Astrocyte (in vitro differentiated cells and primary cell): ENCODE measurements around the gene ADNP2. TPM values are rescaled to one million over a fixed set of nuclear protein-coding genes. Genes with fewer than 3 reads are reported as not detected.

Experiments
- DNase-seq: peaks from one replicate; pipeline ENCODE4 v3.0.0-alpha.2; 2010; ENCODE audit warnings: low read depth
- FAIRE-seq: peaks from 2 replicates; lab custom pipeline; 2011; peaks lifted over from hg19 to GRCh38; lab: Jason Lieb, UNC
- H2AFZ ChIP-seq: 2 replicates; pipeline ENCODE4 v1.6.0; 2012; ENCODE audit warnings: low read depth, low read length, inconsistent platforms
- H3K27ac ChIP-seq: 2 replicates; pipeline ENCODE4 v1.5.1; 2011; ENCODE audit warnings: low read depth, low read length, inconsistent platforms
- H3K27me3 ChIP-seq: 2 replicates; pipeline ENCODE4 v1.6.0; 2011; ENCODE audit warnings: low read length, inconsistent platforms; ENCODE audit not compliant: insufficient read depth
- H3K36me3 ChIP-seq: 2 replicates; pipeline ENCODE4 v1.5.1; 2011; ENCODE audit warnings: low read length, inconsistent platforms; ENCODE audit not compliant: insufficient read depth
- H3K4me1 ChIP-seq: 2 replicates; pipeline ENCODE4 v1.5.1; 2011; ENCODE audit warnings: low read length, inconsistent platforms; ENCODE audit not compliant: insufficient read depth
- H3K4me2 ChIP-seq: 2 replicates; pipeline ENCODE4 v1.6.0; 2012; ENCODE audit warnings: low read length, inconsistent platforms
- H3K4me3 ChIP-seq: 2 replicates; pipeline ENCODE4 v1.5.1; 2011; ENCODE audit warnings: low read depth, mild to moderate bottlenecking, low read length, inconsistent platforms; ENCODE audit not compliant: insufficient read depth
- H3K79me2 ChIP-seq: 2 replicates; pipeline ENCODE4 v1.6.0; 2012; ENCODE audit warnings: mild to moderate bottlenecking, low read length, inconsistent platforms; ENCODE audit not compliant: insufficient read depth
- H3K9ac ChIP-seq: 2 replicates; pipeline ENCODE4 v1.6.0; 2012; ENCODE audit warnings: mild to moderate bottlenecking, low read length, inconsistent platforms
- H3K9me3 ChIP-seq: 2 replicates; pipeline ENCODE4 v1.5.1; 2012; ENCODE audit warnings: low read depth, mild to moderate bottlenecking, low read length, inconsistent platforms; ENCODE audit not compliant: insufficient read depth
- H4K20me1 ChIP-seq: 2 replicates; pipeline ENCODE4 v1.6.0; 2012; ENCODE audit warnings: low read length, inconsistent platforms; ENCODE audit not compliant: insufficient read depth
- H3K27ac Mint-ChIP-seq: one replicate; pipeline ENCODE4 v1.8.0; 2021; ENCODE audit warnings: mild to moderate bottlenecking, mixed read lengths; ENCODE audit not compliant: unreplicated experiment
- H3K27me3 Mint-ChIP-seq: one replicate; pipeline ENCODE4 v1.8.0; 2021; ENCODE audit warnings: low read depth, mixed read lengths; ENCODE audit not compliant: unreplicated experiment
- H3K36me3 Mint-ChIP-seq: one replicate; pipeline ENCODE4 v1.8.0; 2021; ENCODE audit warnings: low read depth, mixed read lengths; ENCODE audit not compliant: unreplicated experiment
- H3K4me1 Mint-ChIP-seq: one replicate; pipeline ENCODE4 v1.8.0; 2021; ENCODE audit warnings: low read depth, mixed read lengths; ENCODE audit not compliant: unreplicated experiment
- H3K4me3 Mint-ChIP-seq: one replicate; pipeline ENCODE4 v1.8.0; 2021; ENCODE audit warnings: mild to moderate bottlenecking, moderate library complexity, mixed read lengths; ENCODE audit not compliant: unreplicated experiment
- H3K9me3 Mint-ChIP-seq: one replicate; pipeline ENCODE4 v1.8.0; 2021; ENCODE audit warnings: mild to moderate bottlenecking, mixed read lengths; ENCODE audit not compliant: unreplicated experiment
- EZH2 ChIP-seq: IDR thresholded peaks from 2 replicates; pipeline ENCODE4 v1.6.1; 2012; ENCODE audit warnings: mild to moderate bottlenecking, low read length, inconsistent platforms; ENCODE audit not compliant: insufficient read depth
- total RNA-seq: library from RNA; stranded (reverse); gene quantifications from 2 replicates; pipeline ENCODE4 v1.2.1, GENCODE V29; 2021
- TF ChIP-seq, protein P1 (sequence below): IDR thresholded peaks from 2 replicates; pipeline ENCODE4 v1.5.1; 2011; ENCODE audit warnings: low read depth, mild to moderate bottlenecking, inconsistent platforms, low read length, moderate library complexity; ENCODE audit not compliant: insufficient read depth

The ADNP2 gene
- total RNA-seq, 1 donor from 2014 or later = 20.5 TPM

GRCh38 chr18:80119111-80119510 is 10.0 kb downstream of the ADNP2 start:
- Histone ChIP-seq H3K4me1 (no peaks in the 10 kb centered on the region), H3K4me3 (no peak overlapping the region), H3K9ac (no peak overlapping the region), H3K9me3 (no peaks in the 10 kb centered on the region), H3K27ac (no peak overlapping the region), H3K4me2 (no peak overlapping the region), H4K20me1 (peaks cover 73% of the 10 kb centered on the region), H2AFZ (no peak overlapping the region), H3K36me3 (peaks cover 11% of the 10 kb centered on the region), H3K79me2 (peaks cover 84% of the 10 kb centered on the region), H3K27me3 (no peaks in the 10 kb centered on the region)
- DNase-seq = no peak
- Mint-ChIP-seq H3K4me3 (no peak overlapping the region), H3K4me1 (no peaks in the 10 kb centered on the region), H3K27ac (peak overlapping the region; percentile 58), H3K9me3 (no peaks in the 10 kb centered on the region), H3K27me3 (no peaks in the 10 kb centered on the region), H3K36me3 (peaks cover 30% of the 10 kb centered on the region)
- no peak for TF ChIP-seq EZH2
- TF ChIP-seq, protein P1, sequence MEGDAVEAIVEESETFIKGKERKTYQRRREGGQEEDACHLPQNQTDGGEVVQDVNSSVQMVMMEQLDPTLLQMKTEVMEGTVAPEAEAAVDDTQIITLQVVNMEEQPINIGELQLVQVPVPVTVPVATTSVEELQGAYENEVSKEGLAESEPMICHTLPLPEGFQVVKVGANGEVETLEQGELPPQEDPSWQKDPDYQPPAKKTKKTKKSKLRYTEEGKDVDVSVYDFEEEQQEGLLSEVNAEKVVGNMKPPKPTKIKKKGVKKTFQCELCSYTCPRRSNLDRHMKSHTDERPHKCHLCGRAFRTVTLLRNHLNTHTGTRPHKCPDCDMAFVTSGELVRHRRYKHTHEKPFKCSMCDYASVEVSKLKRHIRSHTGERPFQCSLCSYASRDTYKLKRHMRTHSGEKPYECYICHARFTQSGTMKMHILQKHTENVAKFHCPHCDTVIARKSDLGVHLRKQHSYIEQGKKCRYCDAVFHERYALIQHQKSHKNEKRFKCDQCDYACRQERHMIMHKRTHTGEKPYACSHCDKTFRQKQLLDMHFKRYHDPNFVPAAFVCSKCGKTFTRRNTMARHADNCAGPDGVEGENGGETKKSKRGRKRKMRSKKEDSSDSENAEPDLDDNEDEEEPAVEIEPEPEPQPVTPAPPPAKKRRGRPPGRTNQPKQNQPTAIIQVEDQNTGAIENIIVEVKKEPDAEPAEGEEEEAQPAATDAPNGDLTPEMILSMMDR = no peak
- FAIRE-seq = no peak

DNA sequence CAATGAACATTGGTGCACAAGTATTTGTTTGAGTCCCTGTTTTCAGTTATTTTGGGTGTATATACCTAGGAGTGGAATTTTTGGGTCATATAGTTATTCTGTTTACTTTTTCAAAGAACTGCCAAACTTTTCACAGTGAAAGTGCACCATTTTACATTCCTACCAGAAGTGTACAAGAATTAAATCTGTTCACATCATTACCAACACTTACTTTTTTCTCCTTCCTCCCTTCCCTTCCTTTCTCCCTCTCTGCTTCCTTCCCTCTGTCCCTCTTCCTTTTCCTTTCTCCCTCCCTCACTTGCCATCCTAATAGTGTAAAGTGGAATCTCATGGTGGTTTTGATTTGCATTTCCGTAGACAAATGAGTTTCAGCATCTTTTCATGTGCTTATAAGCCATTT is 11.9 kb downstream of the ADNP2 start:
- H3K4me1 Mint-ChIP-seq = no peaks in the 10 kb centered on the region
- peaks cover 30% of the 10 kb centered on the region for H3K36me3 Mint-ChIP-seq
- Histone ChIP-seq H3K36me3 (peaks cover 11% of the 10 kb centered on the region), H3K9me3 (no peaks in the 10 kb centered on the region), H3K27ac (no peak overlapping the region), H3K27me3 (no peaks in the 10 kb centered on the region), H3K4me3 (no peak overlapping the region), H4K20me1 (peaks cover 59% of the 10 kb centered on the region), H2AFZ (no peak overlapping the region), H3K4me2 (no peak overlapping the region), H3K4me1 (no peaks in the 10 kb centered on the region), H3K79me2 (peaks cover 84% of the 10 kb centered on the region), H3K9ac (no peak overlapping the region)
- DNase-seq = no peak
- no peak overlapping the region for H3K27ac Mint-ChIP-seq
- TF ChIP-seq, protein P1 = no peak
- TF ChIP-seq EZH2 = no peak
- no peaks in the 10 kb centered on the region for H3K27me3 Mint-ChIP-seq
- no peaks in the 10 kb centered on the region for H3K9me3 Mint-ChIP-seq
- FAIRE-seq = no peak
- no peak overlapping the region for H3K4me3 Mint-ChIP-seq

DNA sequence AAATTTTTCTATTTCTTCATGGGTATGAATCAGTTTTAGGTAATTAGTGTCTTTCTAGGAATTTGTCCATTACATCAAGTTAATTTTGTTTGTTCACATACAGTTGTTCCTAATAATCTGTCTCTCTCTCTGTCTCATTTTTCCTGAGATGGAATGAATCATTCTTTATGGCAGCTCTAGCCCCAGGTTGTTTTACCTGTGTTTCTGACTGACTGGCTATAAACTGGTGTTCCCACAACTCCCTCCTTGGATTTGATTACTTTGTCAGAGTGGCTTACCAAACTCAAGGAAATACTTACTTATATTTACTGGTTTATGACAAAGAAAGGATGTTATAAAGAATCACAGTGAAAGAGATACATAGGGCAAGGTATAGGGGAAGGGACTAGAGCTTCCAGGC is 15.1 kb downstream of the ADNP2 start:
- H3K4me3 ChIP-seq = no peak overlapping the region
- Mint-ChIP-seq H3K9me3 (no peaks in the 10 kb centered on the region), H3K36me3 (peaks cover 19% of the 10 kb centered on the region), H3K4me3 (no peak overlapping the region), H3K27me3 (no peaks in the 10 kb centered on the region), H3K27ac (no peak overlapping the region), H3K4me1 (no peaks in the 10 kb centered on the region)
- no peaks in the 10 kb centered on the region for H3K27me3 ChIP-seq
- FAIRE-seq (no peak), DNase-seq (no peak)
- no peaks in the 10 kb centered on the region for H3K4me1 ChIP-seq
- peaks cover 56% of the 10 kb centered on the region for H4K20me1 ChIP-seq
- peaks cover 5% of the 10 kb centered on the region for H3K36me3 ChIP-seq
- no peak overlapping the region for H2AFZ ChIP-seq
- H3K9me3 ChIP-seq = no peaks in the 10 kb centered on the region
- no peak overlapping the region for H3K4me2 ChIP-seq
- peaks cover 94% of the 10 kb centered on the region for H3K79me2 ChIP-seq
- no peak overlapping the region for H3K9ac ChIP-seq
- no peak overlapping the region for H3K27ac ChIP-seq
- TF ChIP-seq, protein P1 = no peak
- no peak for TF ChIP-seq EZH2
